Esophagus squamous epithelium (tissue), 5 donors: ENCODE data around the gene ALG9. TPM values are rescaled to one million over a fixed set of nuclear protein-coding genes. Genes with fewer than 3 reads are reported as not detected.
A peak's percentile ranks its signal among the peaks of the same experiment; 100 is the strongest.

ENCODE experiments used
- DNase-seq: peaks from one replicate; lab custom pipeline; 2025; lab: John Stamatoyannopoulos, UW
- H3K27ac ChIP-seq, 4 donors: fragments of 200-600 bp; sonication (generic); one replicate each; pipeline ENCODE4 v1.5.1; 2016 to 2019; ENCODE audit warnings: mild to moderate bottlenecking in 1 of 4
- H3K27me3 ChIP-seq, 4 donors: fragments of 200-600 bp; sonication (generic); 1 replicate in 3 of 4; 2 replicates in 1 of 4; pipeline versions ENCODE4 v1.5.1 to v1.6.0; 2017 to 2021; ENCODE audit warnings: antibody characterized with exemption in 1 of 4
- H3K36me3 ChIP-seq, 3 donors: fragments of 200-600 bp; sonication (generic); one replicate each; pipeline ENCODE4 v1.5.1; 2016 to 2019
- H3K4me1 ChIP-seq, 3 donors: fragments of 200-600 bp; sonication (generic); one replicate each; pipeline ENCODE4 v1.5.1; 2017 to 2019
- H3K4me3 ChIP-seq, 4 donors: fragments of 200-600 bp; sonication (generic); 1 replicate in 3 of 4; 2 replicates in 1 of 4; pipeline ENCODE4 v1.5.1; 2016 to 2019; ENCODE audit warnings: mild to moderate bottlenecking in 2 of 4, moderate library complexity in 1 of 4
- H3K9me3 ChIP-seq, 3 donors: fragments of 200-600 bp; sonication (generic); one replicate each; pipeline ENCODE4 v1.5.1; 2016 to 2019
- CTCF ChIP-seq, 6 experiments: fragments of 450-650 bp in 4 of 6; fragments of 200-600 bp in 2 of 6; sonication (generic) in 2 of 6; IDR thresholded peaks; one replicate each; pipeline ENCODE4 v1.5.1; 2016 to 2019; ENCODE audit warnings: antibody characterized with exemption in 6 of 6, mild to moderate bottlenecking in 4 of 6, moderate library complexity in 4 of 6
- POLR2A ChIP-seq, 4 donors: fragments of 450-650 bp; IDR thresholded peaks; one replicate each; pipeline ENCODE4 v1.6.1; 2017; ENCODE audit warnings: antibody characterized with exemption in 4 of 4, mild to moderate bottlenecking in 4 of 4, moderate library complexity in 3 of 4
- WGBS, 2 donors: methylation state at CpG; one replicate each; pipeline ENCODE4 v1.1.5; 2018; 5-methylcytosine and 5-hydroxymethylcytosine counted together
- intact Hi-C: fragments of 100-400 bp; cut with DNase I; formaldehyde crosslinking; loops from one replicate; pipeline ENCODE4 v1.15.0; 2022
- total RNA-seq, 4 donors: library from RNA; depleted of rRNA; stranded (reverse); fragments of >200 nt; gene quantifications; one replicate each; pipeline ENCODE4 v1.1.0, GENCODE V29; 2016
- donor health status: DM: yes; HTN: yes; CAD: no.

Gene ALG9
- total RNA-seq, 4 donors from 2014 or later, result 18.7 to 29.4 (median 21.8) TPM

- Histone ChIP-seq H3K9me3 (no peaks in the 10 kb centered on the region), H3K4me3 (peak overlapping the region in 3 of 4 donors; percentile 73 to 95 (median 90)), H3K27me3 (no peaks in the 10 kb centered on the region), H3K4me1 (peaks cover 6 to 42% (median 11%) of the 10 kb centered on the region in 3 donors), H3K27ac (peak overlapping the region in 1 of 4 donors; percentile 95), H3K36me3 (peaks cover 0 to 49% (median 13%) of the 10 kb centered on the region in 3 donors)
- no peak for DNase-seq
- WGBS, 2 donors, result 67 to 80% methylated on average over 1 of the region's 1 CpG
- TF ChIP-seq POLR2A (IDR thresholded peaks at IDR 0.05) (no peak), CTCF (IDR thresholded peaks at IDR 0.05) (no peak)
- intact Hi-C loops, result loop anchor here (5.0 kb wide), 1 partner anchor 162 kb away; the partner anchor contains the start of gene SIK2
Observed at GRCh38 chr11:111764621-111765020, 106.8 kb downstream of the ALG9 start.

- no peak overlapping the region for H3K27ac ChIP-seq
- H3K4me3 ChIP-seq, result no peak overlapping the region
- intact Hi-C loops, result no loop called here
- WGBS, 2 donors, result 77 to 78% methylated on average over 3 of the region's 3 CpGs
- DNase-seq, result no peak
- H3K9me3 ChIP-seq, result no peaks in the 10 kb centered on the region
- H3K36me3 ChIP-seq, result peaks cover 0 to 64% (median 13%) of the 10 kb centered on the region in 3 donors
- H3K4me1 ChIP-seq, result peaks cover 6 to 42% (median 11%) of the 10 kb centered on the region in 3 donors
- TF ChIP-seq POLR2A (IDR thresholded peaks at IDR 0.05) (no peak), CTCF (IDR thresholded peaks at IDR 0.05) (no peak)
- no peaks in the 10 kb centered on the region for H3K27me3 ChIP-seq
Observed at GRCh38 chr11:111762981-111763643, 108.3 kb downstream of the ALG9 start.

- Histone ChIP-seq H3K27me3 (no peaks in the 10 kb centered on the region), H3K36me3 (peaks cover 0 to 69% (median 13%) of the 10 kb centered on the region in 3 donors), H3K4me1 (peaks cover 6 to 42% (median 11%) of the 10 kb centered on the region in 3 donors), H3K4me3 (no peak overlapping the region), H3K9me3 (no peaks in the 10 kb centered on the region), H3K27ac (no peak overlapping the region)
- no peak for TF ChIP-seq POLR2A (IDR thresholded peaks at IDR 0.05)
- TF ChIP-seq CTCF (IDR thresholded peaks at IDR 0.05), result no peak
- intact Hi-C loops, result no loop called here
- WGBS, 2 donors, result 92 to 98% methylated on average over 5 of the region's 5 CpGs
- no peak for DNase-seq
Observed at GRCh38 chr11:111762526-111762925, 108.9 kb downstream of the ALG9 start.

- H3K36me3 ChIP-seq, result peaks cover 0 to 84% (median 17%) of the 10 kb centered on the region in 3 donors
Observed at GRCh38 chr11:111761036-111761435, 110.3 kb downstream of the ALG9 start.

More at GRCh38 chr11:111761036-111761435, 110.3 kb downstream of the ALG9 start:
- intact Hi-C loops, result no loop called here
- DNase-seq, result no peak
- TF ChIP-seq CTCF (IDR thresholded peaks at IDR 0.05) (no peak), POLR2A (IDR thresholded peaks at IDR 0.05) (no peak)
- no peak overlapping the region for H3K4me3 ChIP-seq
- H3K27ac ChIP-seq, result no peak overlapping the region
- H3K9me3 ChIP-seq, result no peaks in the 10 kb centered on the region
- H3K4me1 ChIP-seq, result peaks cover 4 to 33% (median 6%) of the 10 kb centered on the region in 3 donors
- no peaks in the 10 kb centered on the region for H3K27me3 ChIP-seq
- WGBS, 2 donors, result 85 to 86% methylated on average over 4 of the region's 4 CpGs
